ENCODE results near the gene ZC3H7A.

ZC3H7A gene

DNA sequence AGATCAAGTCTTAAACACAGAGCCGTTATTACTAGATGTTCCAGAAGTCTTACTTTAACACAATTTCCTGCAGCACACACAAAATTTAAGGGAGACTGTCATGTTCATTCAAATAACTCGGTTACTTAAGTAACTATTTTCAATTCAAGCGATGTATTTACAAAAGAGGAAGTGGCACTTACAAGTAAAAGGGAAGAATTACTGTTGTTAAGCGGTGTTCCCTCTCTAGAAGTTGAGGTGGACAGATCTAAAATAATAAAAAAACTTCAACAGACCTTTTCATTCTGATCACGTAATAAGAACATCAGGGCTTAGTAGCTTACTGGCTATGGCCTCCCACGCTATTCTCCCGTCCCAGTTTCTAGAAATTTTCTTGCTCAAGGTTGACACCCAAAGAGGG lies 28.2 kb downstream of the ZC3H7A start:
- DNase-seq (ENCODE audit: extremely low read depth, low read depth): no peak
- TF ChIP-seq, protein P1, sequence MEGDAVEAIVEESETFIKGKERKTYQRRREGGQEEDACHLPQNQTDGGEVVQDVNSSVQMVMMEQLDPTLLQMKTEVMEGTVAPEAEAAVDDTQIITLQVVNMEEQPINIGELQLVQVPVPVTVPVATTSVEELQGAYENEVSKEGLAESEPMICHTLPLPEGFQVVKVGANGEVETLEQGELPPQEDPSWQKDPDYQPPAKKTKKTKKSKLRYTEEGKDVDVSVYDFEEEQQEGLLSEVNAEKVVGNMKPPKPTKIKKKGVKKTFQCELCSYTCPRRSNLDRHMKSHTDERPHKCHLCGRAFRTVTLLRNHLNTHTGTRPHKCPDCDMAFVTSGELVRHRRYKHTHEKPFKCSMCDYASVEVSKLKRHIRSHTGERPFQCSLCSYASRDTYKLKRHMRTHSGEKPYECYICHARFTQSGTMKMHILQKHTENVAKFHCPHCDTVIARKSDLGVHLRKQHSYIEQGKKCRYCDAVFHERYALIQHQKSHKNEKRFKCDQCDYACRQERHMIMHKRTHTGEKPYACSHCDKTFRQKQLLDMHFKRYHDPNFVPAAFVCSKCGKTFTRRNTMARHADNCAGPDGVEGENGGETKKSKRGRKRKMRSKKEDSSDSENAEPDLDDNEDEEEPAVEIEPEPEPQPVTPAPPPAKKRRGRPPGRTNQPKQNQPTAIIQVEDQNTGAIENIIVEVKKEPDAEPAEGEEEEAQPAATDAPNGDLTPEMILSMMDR (IDR thresholded peaks at IDR 0.05; ENCODE audit: low read depth, low read length, missing control alignments): no peak
- H3K4me3 ChIP-seq (replicated peaks; ENCODE audit: low read depth, low read length): no peak overlapping the region

DNA sequence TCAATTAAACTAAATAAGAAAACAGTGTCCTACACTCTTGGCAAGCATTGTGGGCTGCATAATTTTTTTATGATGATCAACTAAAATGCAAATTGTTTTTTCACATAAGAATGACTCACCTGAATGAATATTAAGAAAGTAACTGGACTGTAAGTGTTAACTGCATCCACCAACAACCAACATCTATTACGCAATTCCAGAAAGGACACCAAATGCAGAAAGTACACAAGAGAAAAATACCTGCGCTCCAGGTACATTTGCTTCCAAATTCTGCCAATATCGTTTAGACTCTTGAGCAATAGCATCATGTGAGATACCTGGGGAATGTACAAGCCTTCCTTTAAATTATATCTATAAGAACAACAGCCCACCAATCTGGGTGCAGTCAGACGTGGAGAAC lies 34.6 kb downstream of the ZC3H7A start:
- no peak for DNase-seq (ENCODE audit: extremely low read depth, low read depth)
- H3K4me3 ChIP-seq (replicated peaks; ENCODE audit: low read depth, low read length): no peak overlapping the region
- TF ChIP-seq, protein P1 (IDR thresholded peaks at IDR 0.05; ENCODE audit: low read depth, low read length, missing control alignments): no peak

DNA sequence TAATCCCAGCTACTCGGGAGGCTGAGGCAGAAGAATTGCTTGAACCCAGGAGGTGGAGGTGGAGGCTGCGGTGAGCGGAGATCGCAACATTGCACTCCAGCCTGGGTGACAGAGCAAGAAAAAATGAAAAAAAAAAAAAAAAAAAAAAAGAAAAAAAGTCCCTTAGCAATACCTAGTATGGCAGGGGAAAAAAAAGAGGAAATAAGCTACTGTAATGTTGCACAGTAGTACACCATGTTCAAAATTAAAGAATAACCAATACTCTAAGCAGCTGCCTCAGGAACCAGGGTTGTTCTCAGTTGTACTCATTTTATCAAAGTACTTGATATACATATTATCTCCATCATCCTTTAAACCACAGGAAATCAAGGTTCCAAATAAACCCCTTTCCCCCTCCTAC lies 37.1 kb downstream of the ZC3H7A start:
- no peak overlapping the region for H3K4me3 ChIP-seq (replicated peaks; ENCODE audit: low read depth, low read length)
- TF ChIP-seq, protein P1 (IDR thresholded peaks at IDR 0.05; ENCODE audit: low read depth, low read length, missing control alignments): no peak
- DNase-seq (ENCODE audit: extremely low read depth, low read depth): no peak

DNA sequence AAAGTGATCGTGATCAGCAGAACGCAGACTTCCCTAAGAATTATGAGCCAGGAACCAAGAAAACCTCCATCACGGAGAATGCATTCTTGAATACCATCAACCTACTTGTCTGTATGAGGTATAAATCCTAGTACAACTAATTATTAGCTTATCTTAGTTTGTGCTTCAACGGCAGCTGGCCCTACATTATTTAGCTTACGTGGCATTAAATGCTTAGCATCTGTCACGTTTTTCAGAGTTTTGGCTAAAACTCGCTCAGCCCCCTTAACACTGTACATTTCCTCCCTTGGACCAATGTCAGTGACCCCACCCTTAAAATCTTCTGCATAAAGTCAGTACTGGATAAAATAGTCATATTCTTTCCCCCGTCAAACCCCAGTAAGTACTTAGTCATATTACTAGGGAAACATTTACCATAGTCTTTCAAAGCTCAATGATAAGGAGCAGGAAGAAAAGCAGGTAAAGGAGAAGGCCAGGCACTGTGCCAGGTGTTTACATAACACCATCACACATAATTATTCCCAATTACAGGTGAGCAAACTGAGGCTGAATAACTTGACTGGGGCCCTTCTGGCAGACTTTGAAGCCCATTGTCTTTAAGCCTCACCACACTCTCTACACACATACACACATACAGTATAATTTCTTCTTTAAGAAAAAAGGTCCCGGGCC lies 37.8 kb downstream of the ZC3H7A start:
- TF ChIP-seq, protein P1 (IDR thresholded peaks at IDR 0.05; ENCODE audit: low read depth, low read length, missing control alignments): no peak
- no peak for DNase-seq (ENCODE audit: extremely low read depth, low read depth)
- no peak overlapping the region for H3K4me3 ChIP-seq (replicated peaks; ENCODE audit: low read depth, low read length)

DNA sequence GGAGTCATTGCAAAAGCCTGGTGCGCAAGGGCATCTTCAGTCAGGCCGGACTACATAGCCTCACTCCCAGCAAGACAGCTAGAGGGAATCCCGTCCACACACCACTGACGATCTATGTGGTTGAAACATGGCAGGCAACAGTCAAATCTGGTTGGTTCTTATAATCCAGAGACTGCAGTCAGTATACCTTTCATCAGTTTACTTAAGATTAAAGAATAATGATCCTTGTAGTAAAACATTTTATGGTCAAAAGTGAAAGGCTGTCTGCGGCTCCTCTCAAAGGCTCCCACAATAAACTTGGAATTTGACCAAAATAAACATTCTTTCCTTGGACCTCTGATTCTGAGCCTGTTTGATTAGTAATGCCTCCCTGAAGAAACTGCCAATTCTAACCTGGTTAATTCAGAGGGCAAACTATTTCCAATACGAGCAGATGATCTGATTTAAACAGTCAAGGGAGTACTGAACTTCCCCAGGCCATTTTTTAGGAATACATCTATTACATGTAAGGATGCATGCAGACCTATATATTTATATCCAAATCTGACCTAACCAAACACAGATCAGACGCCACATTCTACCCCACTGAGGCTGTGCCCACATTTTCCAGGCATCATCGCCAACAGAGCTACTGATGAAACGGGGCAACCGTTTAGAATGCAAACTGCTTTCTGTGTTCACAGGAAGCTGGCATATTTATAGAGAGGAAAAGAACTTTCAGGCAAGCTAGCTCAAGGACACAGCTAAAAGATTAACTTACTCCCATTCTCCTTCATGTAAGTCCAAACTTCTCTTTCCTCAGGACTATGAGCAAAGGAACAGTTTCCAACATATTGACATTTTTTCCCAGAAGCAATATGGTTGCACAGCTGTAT lies 39.1 kb downstream of the ZC3H7A start:
- no peak for DNase-seq (ENCODE audit: extremely low read depth, low read depth)
- TF ChIP-seq, protein P1 (IDR thresholded peaks at IDR 0.05; ENCODE audit: low read depth, low read length, missing control alignments): no peak
- no peak overlapping the region for H3K4me3 ChIP-seq (replicated peaks; ENCODE audit: low read depth, low read length)

DNA sequence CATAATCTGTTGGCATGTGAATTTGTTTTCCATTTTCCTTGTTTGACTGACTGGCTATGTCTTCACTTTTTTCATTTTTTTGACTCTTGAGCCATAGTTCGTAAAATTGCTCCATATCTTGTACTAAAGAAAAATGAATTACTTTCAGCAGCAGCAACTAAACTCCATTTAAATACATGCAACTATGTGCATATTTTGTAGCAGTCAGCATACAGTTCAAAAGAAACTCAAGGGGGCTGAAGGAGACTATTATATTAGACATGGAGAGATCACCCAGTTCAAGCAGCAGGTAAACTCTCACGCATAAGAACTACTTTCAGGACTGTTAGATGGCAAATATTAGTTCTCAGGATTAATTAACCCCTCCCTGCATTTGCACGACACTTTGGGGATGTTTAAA lies 40.8 kb downstream of the ZC3H7A start:
- TF ChIP-seq, protein P1 (IDR thresholded peaks at IDR 0.05; ENCODE audit: low read depth, low read length, missing control alignments): no peak
- no peak overlapping the region for H3K4me3 ChIP-seq (replicated peaks; ENCODE audit: low read depth, low read length)
- DNase-seq (ENCODE audit: extremely low read depth, low read depth): no peak
